HCT116 (cell line): ENCODE results near the gene ERCC6L. TPM values are rescaled to one million over a fixed set of nuclear protein-coding genes. Genes with fewer than 3 reads are reported as not detected.

Source experiments
- ATAC-seq: fragments of 200-7000 bp; cut with Tn5 transposase; 2 replicates; pipeline ENCODE4 v1.9.1; 2020; ENCODE audit warnings: mild to moderate bottlenecking, moderate library complexity
- BruUV-seq: library from RNA; stranded (reverse); fragments of 400-500 nt; replicated peaks from 2 replicates; lab custom pipeline; 2021; lab: Mats Ljungman, UMichigan
- CTCF ChIA-PET: fragments of 300-600 bp; sonication (Branson Sonifier 250); formaldehyde crosslinking; loops from one replicate; lab custom pipeline; 2021; ENCODE audit warnings: antibody characterized with exemption; lab: Charles Lee
- POLR2A ChIA-PET: fragments of 300-600, 350-600 bp; sonication (Branson Sonifier 250); formaldehyde crosslinking; loops from one replicate; lab custom pipeline; 2021; ENCODE audit warnings: antibody characterized with exemption; lab: Charles Lee
- RAD21 ChIA-PET, 2 experiments: fragments of 300-600 bp; sonication (Branson Sonifier 250); formaldehyde crosslinking; loops; one replicate each; lab custom pipeline; 2023; ENCODE audit warnings: low total read pairs in 2 of 2; ENCODE audit not compliant: uncharacterized antibody in 2 of 2, unreplicated experiment in 2 of 2, low non-redundant PET in 1 of 2; lab: Charles Lee
- DNase-seq: peaks from one replicate; pipeline ENCODE4 v3.0.0-alpha.2; 2010; ENCODE audit warnings: low read depth, low spot score
- H2AFZ ChIP-seq: fragments of 200-600 bp; shearing (Covaris generic), sonication (generic); 2 replicates; pipeline ENCODE4 v1.6.1; 2017; ENCODE audit warnings: low read depth, mixed run types, mixed read lengths, antibody characterized with exemption, low read length; ENCODE audit not compliant: poor library complexity, severe bottlenecking
- H3K27ac ChIP-seq: 2 replicates; pipeline ENCODE4 v1.5.1; 2012; ENCODE audit warnings: low read depth, low read length
- H3K27me3 ChIP-seq: fragments of 200-600 bp; sonication (generic); 2 replicates; pipeline ENCODE4 v1.6.1; 2016; ENCODE audit warnings: mixed run types, low read length, mixed read lengths; ENCODE audit not compliant: insufficient read depth
- H3K36me3 ChIP-seq, 2 experiments: fragments of 200-500 bp in 1 of 2; fragments of 200-600 bp in 1 of 2; sonication (Bioruptor generic) in 1 of 2; sonication (generic) in 1 of 2; 2 replicates each; pipeline versions ENCODE4 v1.5.1 to v1.6.1; 2014 to 2016; ENCODE audit warnings: low read length in 2 of 2, inconsistent platforms in 1 of 2, mixed read lengths in 1 of 2, mixed run types in 1 of 2; ENCODE audit not compliant: insufficient read depth in 2 of 2, control insufficient read depth in 1 of 2
- H3K4me1 ChIP-seq, 2 experiments: fragments of 200-600 bp in 1 of 2; sonication (generic) in 1 of 2; 2 replicates each; pipeline versions ENCODE4 v1.5.1 to v1.6.1; 2012 to 2017; ENCODE audit warnings: low read length in 2 of 2, inconsistent platforms in 1 of 2, mild to moderate bottlenecking in 1 of 2, mixed read lengths in 1 of 2, mixed run types in 1 of 2, moderate library complexity in 1 of 2; ENCODE audit not compliant: insufficient read depth in 2 of 2, control insufficient read depth in 1 of 2
- H3K4me2 ChIP-seq: fragments of 200-600 bp; sonication (generic); 2 replicates; pipeline ENCODE4 v1.6.1; 2017; ENCODE audit warnings: mixed run types, low read length, mixed read lengths
- H3K4me3 ChIP-seq, 2 experiments: fragments of 200-600 bp in 1 of 2; sonication (generic) in 1 of 2; replicated peaks in 1 of 2; 2 replicates each; pipeline ENCODE4 v1.5.1; 2011 to 2016; ENCODE audit warnings: low read length in 2 of 2, control low read depth in 1 of 2, low read depth in 1 of 2, mild to moderate bottlenecking in 1 of 2, mixed read lengths in 1 of 2, mixed run types in 1 of 2
- H3K79me2 ChIP-seq: fragments of 200-600 bp; sonication (generic); 2 replicates; pipeline ENCODE4 v1.6.1; 2017; ENCODE audit warnings: mild to moderate bottlenecking, mixed run types, low read length, moderate library complexity, mixed read lengths; ENCODE audit not compliant: insufficient read depth
- H3K9ac ChIP-seq: fragments of 200-600 bp; sonication (generic); 2 replicates; pipeline ENCODE4 v1.6.1; 2016; ENCODE audit warnings: low read length, mixed read lengths
- H3K9me2 ChIP-seq: fragments of 200-600 bp; sonication (generic), shearing (Covaris generic); 2 replicates; pipeline ENCODE4 v1.6.1; 2017; ENCODE audit warnings: mixed run types, mild to moderate bottlenecking, moderate library complexity; ENCODE audit not compliant: insufficient read depth
- H3K9me3 ChIP-seq, 2 experiments: fragments of 200-500 bp in 1 of 2; fragments of 200-600 bp in 1 of 2; sonication (Bioruptor generic) in 1 of 2; sonication (generic) in 1 of 2; 2 replicates each; pipeline ENCODE4 v1.6.1; 2014 to 2017; ENCODE audit warnings: low read length in 2 of 2, mixed read lengths in 2 of 2, inconsistent platforms in 1 of 2, low read depth in 1 of 2, mild to moderate bottlenecking in 1 of 2, mixed run types in 1 of 2, moderate library complexity in 1 of 2; ENCODE audit not compliant: control insufficient read depth in 1 of 2, insufficient read depth in 1 of 2
- H4K20me1 ChIP-seq: fragments of 200-600 bp; sonication (generic), shearing (Covaris generic); 2 replicates; pipeline ENCODE4 v1.6.1; 2017; ENCODE audit warnings: mixed run types, mild to moderate bottlenecking, moderate library complexity; ENCODE audit not compliant: insufficient read depth
- CTCF ChIP-seq, 3 experiments: fragments of 200-600 bp in 1 of 3; sonication (generic) in 1 of 3; IDR thresholded peaks in 2 of 3; conservative IDR thresholded peaks in 1 of 3; 2 replicates each; pipeline ENCODE4 v1.5.1; 2012 to 2017; ENCODE audit warnings: low read depth in 2 of 3, low read length in 2 of 3, antibody characterized with exemption in 1 of 3, borderline replicate concordance in 1 of 3, control low read depth in 1 of 3, mild to moderate bottlenecking in 1 of 3, mixed read lengths in 1 of 3, mixed run types in 1 of 3, moderate library complexity in 1 of 3; ENCODE audit not compliant: insufficient read depth in 1 of 3
- EGR1 ChIP-seq: IDR thresholded peaks from 2 replicates; pipeline ENCODE4 v1.6.1; 2012; ENCODE audit warnings: low read depth
- ELF1 ChIP-seq: IDR thresholded peaks from 2 replicates; pipeline ENCODE4 v1.6.1; 2012; ENCODE audit warnings: low read depth, borderline replicate concordance
- JUND ChIP-seq: IDR thresholded peaks from 2 replicates; pipeline ENCODE4 v1.6.1; 2012
- MAX ChIP-seq: IDR thresholded peaks from 2 replicates; pipeline ENCODE4 v1.6.1; 2012
- POLR2A ChIP-seq: IDR thresholded peaks from 2 replicates; pipeline ENCODE4 v1.7.0; 2011; ENCODE audit warnings: borderline replicate concordance; ENCODE audit not compliant: insufficient read depth, insufficient read length; ENCODE audit errors: extremely low read depth
- POLR2AphosphoS5 ChIP-seq: IDR thresholded peaks from 2 replicates; pipeline ENCODE4 v1.6.1; 2011; ENCODE audit warnings: mild to moderate bottlenecking, low read depth, low read length, moderate library complexity
- RAD21 ChIP-seq: IDR thresholded peaks from 2 replicates; pipeline ENCODE4 v1.6.1; 2012; ENCODE audit warnings: low read depth, mild to moderate bottlenecking
- SIN3A ChIP-seq: IDR thresholded peaks from 2 replicates; pipeline ENCODE4 v1.6.1; 2012; ENCODE audit warnings: low read depth
- SP1 ChIP-seq: IDR thresholded peaks from 2 replicates; pipeline ENCODE4 v1.6.1; 2012; ENCODE audit warnings: low read depth
- SRF ChIP-seq: IDR thresholded peaks from 2 replicates; pipeline ENCODE4 v1.6.1; 2012; ENCODE audit warnings: low read depth
- TCF7L2 ChIP-seq: IDR thresholded peaks from 2 replicates; pipeline ENCODE4 v1.7.0; 2011; ENCODE audit warnings: borderline replicate concordance, inconsistent platforms; ENCODE audit not compliant: insufficient read depth, insufficient read length; ENCODE audit errors: extremely low read depth
- YY1 ChIP-seq: IDR thresholded peaks from 2 replicates; pipeline ENCODE4 v1.6.1; 2011; ENCODE audit warnings: low read length, low read depth, moderate library complexity, mild to moderate bottlenecking; ENCODE audit not compliant: insufficient replicate concordance; ENCODE audit errors: extremely low read depth
- ZBTB33 ChIP-seq: IDR thresholded peaks from 2 replicates; pipeline ENCODE4 v1.6.1; 2011; ENCODE audit warnings: mild to moderate bottlenecking, low read length, moderate library complexity; ENCODE audit not compliant: insufficient replicate concordance; ENCODE audit errors: extremely low read depth
- ZFX ChIP-seq: fragments of 450-650 bp; IDR thresholded peaks from 2 replicates; pipeline ENCODE4 v1.6.1; 2017
- intact Hi-C: fragments of 100-400 bp; cut with micrococcal nuclease; formaldehyde crosslinking; loops from 2 replicates; pipeline ENCODE4 v1.10.0; 2022
- total RNA-seq: library from RNA; stranded (reverse); gene quantifications from one replicate; pipeline ENCODE4 v1.2.1, GENCODE V29; 2021; ENCODE audit not compliant: unreplicated experiment

ERCC6L gene
- total RNA-seq, 1 experiment from 2014 or later = 12.5 TPM

GRCh38 chrX:72159769-72160168 is 79.1 kb downstream of the ERCC6L start:
- no peaks in the 10 kb centered on the region for H3K9me3 ChIP-seq
- RAD21 ChIA-PET = no interaction called here
- H2AFZ ChIP-seq = no peak overlapping the region
- no peaks in the 10 kb centered on the region for H3K27me3 ChIP-seq
- no peak overlapping the region for H3K4me2 ChIP-seq
- POLR2A ChIA-PET = no interaction called here
- no TSS peak for BruUV-seq
- no peak overlapping the region for H3K27ac ChIP-seq
- H3K4me3 ChIP-seq = no peak overlapping the region
- no peaks in the 10 kb centered on the region for H3K36me3 ChIP-seq
- intact Hi-C loops = no loop called here
- no peak overlapping the region for H3K9ac ChIP-seq
- CTCF ChIA-PET = no interaction called here
- no peaks in the 10 kb centered on the region for H3K4me1 ChIP-seq
- H3K9me2 ChIP-seq = no peaks in the 10 kb centered on the region
- TF ChIP-seq SIN3A (no peak), ZBTB33 (no peak), POLR2A (no peak), ELF1 (no peak), EGR1 (no peak), RAD21 (no peak), TCF7L2 (no peak), YY1 (no peak), SP1 (no peak)
- H4K20me1 ChIP-seq = no peaks in the 10 kb centered on the region
- H3K79me2 ChIP-seq = no peaks in the 10 kb centered on the region
- ATAC-seq (no peak), DNase-seq (no peak)

- Histone ChIP-seq H3K4me2 (no peak overlapping the region), H3K4me3 (no peak overlapping the region), H3K36me3 (no peaks in the 10 kb centered on the region), H2AFZ (no peak overlapping the region), H3K9me2 (no peaks in the 10 kb centered on the region), H3K4me1 (no peaks in the 10 kb centered on the region), H3K27ac (no peak overlapping the region), H4K20me1 (no peaks in the 10 kb centered on the region), H3K9me3 (no peaks in the 10 kb centered on the region), H3K9ac (no peak overlapping the region), H3K27me3 (no peaks in the 10 kb centered on the region), H3K79me2 (no peaks in the 10 kb centered on the region)
- RAD21 ChIA-PET = no interaction called here
- intact Hi-C loops = no loop called here
- no peak for ATAC-seq
- DNase-seq = no peak
- CTCF ChIA-PET = no interaction called here
- BruUV-seq = no TSS peak
- POLR2A ChIA-PET = no interaction called here
- TF ChIP-seq ZFX = no peak
- TF ChIP-seq MAX = no peak
- no peak for TF ChIP-seq YY1
- no peak for TF ChIP-seq SRF
- TF ChIP-seq JUND = no peak
- no peak for TF ChIP-seq SIN3A
- TF ChIP-seq RAD21 = no peak
- no peak for TF ChIP-seq POLR2AphosphoS5
- no peak for TF ChIP-seq CTCF (IDR thresholded peaks at IDR 0.05 in 2 of 3, conservative IDR thresholded peaks at IDR 0.05 in 1 of 3; ENCODE audit: borderline replicate concordance in 1 of 3, insufficient read depth in 1 of 3, low read depth in 2 of 3, low read length in 2 of 3)
- TF ChIP-seq SP1 = no peak
- TF ChIP-seq ZBTB33 = no peak
These were observed 80.1 kb downstream of the ERCC6L start for GRCh38 chrX:72158773-72159172.
